NK-92 (cell line): ENCODE measurements around the gene DUSP22.
"Not testable (repeated sequence)": the region's sequence is repeated elsewhere in the genome, so short reads cannot be mapped to it uniquely, and the experiment has no call there.

Experiments
- DNase-seq: peaks from one replicate; lab custom pipeline; 2025; ENCODE audit not compliant: unreplicated experiment; lab: John Stamatoyannopoulos, UW

Gene DUSP22

DNA sequence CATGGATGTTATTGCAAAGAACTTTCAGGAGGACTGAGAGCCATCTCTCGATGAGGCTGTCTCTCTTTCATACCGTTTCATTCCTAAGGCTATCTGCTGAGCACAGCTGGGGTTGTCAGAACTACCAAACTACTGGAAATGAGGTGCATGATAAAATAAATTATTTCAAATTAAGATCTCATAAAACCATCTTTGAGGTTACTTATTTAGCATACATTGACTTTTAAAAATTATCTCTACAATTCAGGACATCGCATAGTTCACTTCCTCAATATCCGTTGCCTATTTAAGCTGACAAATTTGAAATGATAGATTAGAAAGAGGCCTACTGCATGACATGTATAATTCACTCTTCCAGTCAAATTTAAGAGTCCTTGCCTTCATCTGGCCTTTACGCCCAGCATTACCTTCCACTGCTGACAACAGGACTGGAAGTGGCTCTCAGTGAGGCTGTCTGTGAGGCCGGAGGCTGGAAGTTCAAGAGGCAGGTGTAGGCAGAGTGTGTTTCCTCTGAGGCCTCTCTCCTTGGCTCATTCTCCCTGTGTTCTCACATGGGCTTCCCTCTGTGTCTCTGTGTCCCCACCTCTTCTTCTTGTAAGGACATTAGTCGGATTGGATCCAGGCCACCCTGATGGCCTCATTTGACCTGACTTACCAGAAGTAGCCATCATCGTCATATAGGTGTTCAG, 12.8 kb upstream of the DUSP22 start:
- no peak for DNase-seq

DNA sequence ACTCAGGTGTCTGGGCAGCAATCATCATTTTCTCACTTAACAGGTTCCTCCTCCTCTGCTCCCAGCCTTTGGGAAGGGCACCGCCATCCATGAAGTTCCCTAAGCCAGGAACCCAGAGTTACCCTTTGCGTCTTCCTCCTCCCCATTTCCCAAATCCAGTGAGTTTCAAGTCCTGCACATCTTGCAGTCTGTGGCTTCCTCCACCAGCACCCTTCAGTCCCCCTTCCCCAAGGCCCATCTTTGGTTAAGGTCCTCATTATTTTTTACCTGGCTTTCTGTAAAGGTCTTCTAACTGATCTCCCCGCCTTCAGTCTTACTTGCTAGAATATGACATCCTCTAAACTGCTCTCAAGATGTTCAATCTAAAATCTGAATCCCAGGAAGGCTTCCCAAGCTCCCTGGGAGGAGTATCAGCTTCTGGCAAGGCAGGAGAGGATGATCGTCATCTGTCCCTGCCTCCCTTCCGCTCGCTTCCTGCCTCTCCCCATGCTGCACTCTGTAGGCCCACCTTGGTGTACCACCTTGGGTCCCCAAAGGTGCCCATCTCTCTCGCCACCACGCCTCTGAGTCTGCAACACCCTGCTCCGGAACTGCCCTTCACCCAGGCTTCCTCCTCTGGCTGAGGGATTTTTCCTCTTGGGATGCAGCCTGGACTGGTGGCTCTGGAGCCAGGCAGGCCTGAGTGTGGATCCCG, 11.4 kb upstream of the DUSP22 start:
- no peak for DNase-seq

DNA sequence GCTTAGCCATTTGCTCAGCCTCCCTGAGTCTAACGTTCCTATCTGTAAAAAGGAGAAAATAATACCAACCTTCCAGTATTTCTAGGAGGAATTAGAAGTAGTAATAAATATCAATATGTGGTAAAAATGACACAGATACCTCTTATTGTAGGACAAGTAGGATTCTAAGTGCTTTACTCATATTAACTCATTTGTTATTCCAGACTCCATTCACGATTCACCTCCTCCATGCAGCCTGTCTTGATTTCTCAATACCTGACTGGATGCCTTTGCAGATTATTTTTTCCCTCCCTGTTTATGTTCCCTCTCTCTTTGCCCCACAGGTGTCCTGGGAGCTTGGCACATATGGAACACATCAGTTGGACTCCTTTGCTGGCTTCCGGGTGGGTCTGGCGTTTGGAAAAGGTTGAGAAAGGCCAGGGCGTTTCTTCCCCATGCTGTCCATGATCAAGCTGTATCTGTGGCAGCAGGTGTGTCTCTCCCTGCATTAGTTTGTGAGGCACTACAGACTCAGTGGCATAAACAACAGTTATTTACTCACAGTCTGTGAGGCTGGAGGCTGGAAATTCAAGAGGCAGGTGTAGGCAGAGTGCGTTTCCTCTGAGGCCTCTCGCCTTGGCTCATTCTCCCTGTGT, 10.7 kb upstream of the DUSP22 start:
- no peak for DNase-seq

DNA sequence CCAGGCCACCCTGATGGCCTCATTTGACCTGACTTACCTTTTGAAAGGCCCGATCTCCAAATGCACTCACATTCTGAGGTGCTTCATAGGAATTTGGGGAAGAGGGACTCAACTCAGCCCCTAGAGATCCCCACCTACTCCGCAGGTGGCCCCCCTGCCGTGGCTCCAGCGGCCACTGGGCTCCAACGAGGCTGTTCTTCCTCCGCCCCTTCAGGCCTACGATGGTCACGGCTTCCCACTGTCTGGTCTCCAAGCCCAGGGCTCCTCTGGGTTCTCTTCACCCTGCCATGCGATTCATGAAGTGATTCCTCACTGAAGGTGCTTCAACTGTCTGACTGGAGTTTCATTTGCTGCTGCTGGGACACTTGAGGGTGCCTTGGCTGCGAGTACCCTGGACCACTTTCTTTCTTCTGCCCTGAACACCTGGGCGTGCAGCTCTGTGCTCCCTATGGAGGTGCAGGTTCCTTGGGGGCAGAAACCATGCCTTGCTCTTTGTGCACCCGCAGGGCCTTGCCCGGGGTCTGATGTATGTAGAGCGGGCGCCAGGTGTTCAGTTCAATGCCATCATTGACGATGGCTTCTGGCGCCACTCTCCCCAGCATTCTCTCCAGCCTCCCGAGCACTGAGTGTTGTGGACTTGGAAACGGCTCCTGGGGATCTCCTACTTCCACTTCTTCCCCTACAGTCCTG, 10.0 kb upstream of the DUSP22 start:
- DNase-seq: no peak

DNA sequence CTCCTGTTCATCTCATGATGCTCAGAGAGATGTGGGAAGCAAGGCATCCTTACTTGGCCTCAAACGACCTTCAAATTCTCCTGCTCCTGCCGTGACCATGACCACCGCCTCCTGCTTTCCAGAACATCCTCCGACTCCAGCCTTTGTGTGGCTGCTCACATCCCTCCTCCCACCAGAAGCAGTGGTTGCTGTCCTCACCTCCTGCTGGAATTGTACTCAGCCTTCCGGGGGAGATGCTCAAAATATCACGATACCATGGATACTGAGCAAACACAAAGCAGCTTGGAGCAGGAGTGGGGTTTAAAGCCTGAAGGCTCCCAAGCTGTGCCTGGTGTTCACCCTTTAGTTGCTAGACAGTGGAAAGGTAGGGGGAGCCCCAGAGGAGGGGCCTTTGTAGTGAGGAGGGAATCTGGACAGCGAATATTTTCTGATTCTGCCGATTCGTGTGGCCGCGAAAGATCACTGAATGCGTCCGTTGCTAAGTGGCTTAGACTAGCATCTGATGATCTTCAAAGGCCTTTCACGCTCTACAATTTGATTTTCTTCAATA, 9.3 kb upstream of the DUSP22 start:
- no peak for DNase-seq

DNA sequence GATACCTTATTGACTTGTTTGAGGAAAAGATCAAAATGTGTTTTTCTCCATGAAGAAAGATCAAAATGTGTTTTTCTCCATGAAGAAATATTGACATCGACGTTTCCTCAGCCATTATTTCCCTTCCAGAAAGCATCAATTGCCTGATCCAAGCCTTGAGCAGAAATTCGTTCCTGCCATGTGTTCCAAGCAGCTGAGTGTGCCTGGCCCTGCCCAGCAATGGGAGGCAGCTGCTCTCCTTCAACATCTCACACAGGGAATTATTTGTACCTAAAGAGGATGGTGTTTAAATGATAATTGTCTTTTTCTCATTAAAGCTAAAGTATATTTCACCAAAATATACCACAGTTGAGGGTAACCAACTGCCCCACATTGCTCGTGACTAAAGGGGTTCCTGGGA, 7.8 kb upstream of the DUSP22 start:
- no peak for DNase-seq

DNA sequence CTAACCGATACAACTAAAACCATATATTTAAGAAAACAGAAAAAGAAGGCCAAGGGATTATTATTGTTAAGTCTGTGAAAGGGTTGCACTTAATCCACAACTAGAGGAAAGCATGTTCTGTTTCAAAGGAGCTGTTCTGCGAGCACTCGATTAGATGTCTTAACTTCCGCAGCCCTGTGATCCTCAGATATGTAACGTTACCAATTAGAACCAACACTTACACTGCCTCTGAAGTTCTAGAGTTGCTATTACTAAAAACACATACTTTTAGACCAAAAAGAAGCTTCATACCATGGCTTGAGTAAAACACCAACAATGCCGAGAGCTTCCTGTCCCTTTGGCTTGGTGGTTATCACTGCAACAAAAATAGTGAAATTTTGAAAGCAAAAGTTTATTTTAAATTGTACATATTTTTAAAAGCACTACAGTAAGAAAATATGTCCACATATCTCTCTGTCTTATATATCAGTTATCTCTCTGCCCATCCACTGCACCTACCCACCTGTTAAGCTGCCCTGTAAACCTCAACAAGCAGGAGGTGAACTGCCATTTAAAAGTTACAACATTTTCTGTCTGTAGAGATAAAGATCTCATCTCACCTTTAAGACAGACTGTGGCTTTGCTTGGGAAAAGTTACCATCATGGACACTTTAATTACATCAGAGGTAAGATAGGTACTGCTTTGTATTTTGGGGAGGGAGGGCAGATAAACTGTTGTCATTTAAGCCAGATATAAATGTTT, 7.1 kb upstream of the DUSP22 start:
- DNase-seq: no peak

DNA sequence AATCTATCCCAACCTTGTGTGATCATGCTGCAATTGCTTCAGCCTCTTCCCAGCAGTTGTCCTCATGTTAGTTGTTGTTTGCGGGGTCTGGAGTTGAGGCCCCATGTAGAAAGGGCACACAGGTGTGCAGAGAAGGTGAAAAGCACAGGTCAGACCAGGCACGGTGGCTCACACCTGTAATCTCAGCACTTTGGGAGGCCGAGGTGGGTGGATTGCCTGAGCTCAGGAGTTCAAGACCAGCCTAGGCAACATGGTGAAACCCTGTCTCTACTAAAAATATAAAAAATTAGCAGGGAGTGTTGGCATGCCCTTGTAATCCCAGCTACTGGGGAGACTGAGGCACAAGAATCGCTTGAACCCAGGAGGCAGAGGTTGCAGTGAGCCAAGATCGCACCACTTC, 6.4 kb upstream of the DUSP22 start:
- not testable (repeated sequence) for DNase-seq

DNA sequence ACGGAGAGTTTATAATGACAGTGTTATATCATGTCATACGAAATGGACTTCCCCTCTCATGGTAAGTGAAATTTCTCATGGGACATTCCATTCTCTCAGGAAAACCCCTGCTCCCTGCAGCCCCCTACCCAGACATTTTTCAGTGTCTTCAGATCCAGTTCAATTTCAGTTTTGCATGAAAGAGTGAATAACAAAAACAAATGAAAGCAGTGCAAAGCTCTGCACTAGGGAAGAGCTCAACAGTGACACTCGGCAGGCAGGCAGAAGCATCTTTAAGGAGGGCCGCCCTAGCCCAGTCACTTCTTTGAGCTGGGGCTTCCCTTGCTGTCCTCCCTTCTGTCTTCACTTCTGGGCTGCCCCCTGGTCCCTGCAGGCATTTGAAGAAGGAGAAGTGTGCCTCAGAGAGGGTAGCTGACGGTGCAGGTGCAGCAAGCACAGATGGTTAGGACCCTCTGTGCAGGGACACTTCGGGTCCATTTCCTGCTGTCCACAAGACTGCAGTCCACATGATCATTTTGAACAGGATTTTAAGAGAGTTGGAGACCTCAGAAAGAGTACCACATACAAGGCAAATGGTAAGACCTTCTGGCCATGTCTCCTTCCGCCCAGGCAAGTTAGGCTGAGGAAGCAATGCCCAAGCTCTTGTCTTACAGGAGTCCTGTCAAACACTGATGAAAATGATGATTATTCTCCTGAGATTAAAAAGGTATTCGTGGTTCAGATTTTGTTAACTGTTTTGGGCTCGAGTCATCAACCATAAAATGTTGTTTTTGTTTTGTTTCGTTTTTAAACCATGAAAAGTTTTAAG, 5.4 kb upstream of the DUSP22 start:
- no peak for DNase-seq

DNA sequence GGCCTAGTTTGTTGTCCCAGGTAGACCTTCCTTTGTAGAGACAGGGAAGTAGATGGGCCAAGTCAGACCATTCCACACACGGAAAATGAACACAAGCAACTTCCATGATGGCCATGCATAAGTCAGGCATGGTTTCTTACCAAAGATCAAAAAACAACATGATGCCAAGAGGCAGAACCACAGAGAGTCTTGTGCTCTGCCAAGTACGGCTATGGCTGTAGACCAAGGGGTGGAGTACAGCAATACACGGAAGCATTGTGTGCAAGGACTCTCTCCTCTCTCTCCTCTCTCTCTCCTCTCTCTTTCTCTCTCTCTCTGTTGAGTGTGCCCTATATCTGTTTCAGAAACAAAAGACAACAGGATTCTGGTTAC, 4.8 kb upstream of the DUSP22 start:
- DNase-seq: no peak

DNA sequence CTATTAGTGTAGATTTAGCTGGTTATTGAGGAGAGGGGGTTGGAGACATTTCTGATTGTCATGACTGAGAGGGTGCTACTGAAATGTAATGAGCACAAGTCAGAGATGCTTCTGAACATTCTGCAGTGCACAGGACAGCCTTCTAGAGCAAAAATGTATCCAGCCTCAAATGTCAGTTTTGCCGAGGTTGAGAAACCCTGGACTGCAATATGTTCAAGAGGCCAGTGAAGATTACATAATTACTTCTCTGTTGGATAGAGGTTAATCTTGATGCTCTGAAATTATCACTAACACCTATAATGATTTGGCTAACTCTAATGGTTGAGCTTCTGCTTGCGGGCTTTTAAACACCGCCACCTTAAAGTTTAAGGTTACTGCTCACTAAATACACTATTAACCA, 3.4 kb upstream of the DUSP22 start:
- DNase-seq: no peak

DNA sequence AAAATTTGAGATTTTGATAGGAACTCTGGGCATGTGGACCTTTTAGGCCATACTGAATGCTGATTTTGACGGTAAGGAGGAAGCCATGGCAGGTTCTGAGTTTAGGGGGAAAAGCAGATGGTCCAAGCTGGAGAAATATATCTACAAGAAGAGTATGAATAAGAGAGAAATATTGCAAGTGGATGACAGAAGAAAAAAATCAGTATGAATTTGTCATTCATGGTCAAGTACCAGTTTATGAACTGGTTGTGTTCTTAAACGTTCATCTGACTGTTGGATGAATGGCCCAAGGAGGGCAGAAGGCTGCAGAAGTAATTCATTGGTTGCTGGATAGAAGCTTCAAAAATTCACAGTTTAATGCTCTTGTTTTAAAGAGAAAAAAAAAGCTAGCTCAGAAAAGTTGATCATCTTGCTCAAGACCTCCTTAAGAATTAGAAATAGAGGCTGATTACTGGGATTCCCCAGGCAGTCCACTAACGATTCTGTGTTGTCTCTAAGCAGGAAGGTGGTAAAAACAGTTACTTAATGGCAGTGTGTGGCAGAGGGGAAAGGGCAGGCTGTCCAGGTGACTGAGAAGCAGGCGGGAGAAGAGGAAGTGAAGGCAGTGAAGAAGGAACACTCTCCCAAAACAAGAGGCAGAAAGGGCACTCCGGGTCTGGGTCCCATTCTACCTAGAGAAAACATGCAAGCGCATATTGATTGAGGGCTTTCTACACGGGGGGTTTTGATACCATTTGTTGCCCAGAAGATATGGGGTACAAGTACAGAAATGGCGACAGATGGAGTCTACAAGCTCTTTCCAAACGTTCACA, 2.0 kb upstream of the DUSP22 start:
- DNase-seq: no peak

DNA sequence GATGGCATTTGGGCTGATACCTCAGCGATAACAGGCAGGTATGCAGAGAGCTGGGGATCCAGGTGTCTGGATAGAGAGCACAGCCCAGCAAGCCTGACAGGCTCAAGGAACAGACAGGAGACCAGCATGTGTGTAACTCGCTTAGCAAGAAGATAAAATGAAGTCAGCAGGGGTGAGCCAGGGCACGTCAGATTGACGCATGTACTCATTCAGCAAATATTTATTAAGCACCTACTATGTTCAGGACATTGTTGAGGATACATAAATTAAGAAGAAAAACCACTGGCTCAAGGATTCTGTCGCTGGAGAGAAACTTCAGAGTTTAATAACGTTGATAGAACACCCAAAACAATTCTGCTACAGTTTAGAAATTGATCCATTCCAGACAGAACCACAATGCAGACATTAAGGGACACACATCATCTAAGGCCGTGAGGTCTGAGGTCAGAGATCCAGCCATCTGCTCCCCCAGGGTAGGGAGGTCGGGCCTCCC, 1.0 kb upstream of the DUSP22 start:
- no peak for DNase-seq

DNA sequence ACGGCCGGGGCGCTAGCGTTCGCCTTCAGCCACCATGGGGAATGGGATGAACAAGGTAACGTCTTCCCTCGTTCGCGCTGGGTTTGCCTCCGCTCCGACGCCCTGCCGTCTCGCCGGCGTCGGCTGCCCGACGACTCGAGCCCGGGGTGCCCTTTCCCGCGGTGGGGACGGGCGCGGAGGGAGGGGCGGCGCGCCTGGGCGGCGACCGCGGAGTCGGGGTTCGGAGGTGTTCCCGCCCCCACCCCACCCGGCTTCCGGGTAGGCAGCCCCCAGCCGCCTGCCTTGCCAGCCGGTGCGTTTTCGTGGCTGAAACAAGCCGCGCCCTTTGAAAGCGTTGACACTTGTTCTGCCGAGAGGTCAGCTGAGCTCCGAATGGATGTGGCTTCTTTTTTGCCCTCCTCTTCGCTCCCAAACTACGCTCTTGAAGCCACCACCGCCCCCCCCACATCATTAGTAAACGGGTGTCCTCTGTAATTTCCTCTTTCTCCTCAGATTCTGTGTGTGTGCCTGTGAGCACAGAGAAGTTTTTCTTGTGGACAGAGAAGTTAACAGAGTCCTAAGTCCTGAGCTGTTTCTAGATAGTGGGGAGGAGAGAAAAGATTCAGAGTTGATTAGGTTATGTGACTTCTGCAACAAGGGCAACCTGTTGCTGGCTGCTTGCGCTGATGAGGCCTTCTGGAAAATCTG, 362 bp downstream of the DUSP22 start:
- DNase-seq: no peak

DNA sequence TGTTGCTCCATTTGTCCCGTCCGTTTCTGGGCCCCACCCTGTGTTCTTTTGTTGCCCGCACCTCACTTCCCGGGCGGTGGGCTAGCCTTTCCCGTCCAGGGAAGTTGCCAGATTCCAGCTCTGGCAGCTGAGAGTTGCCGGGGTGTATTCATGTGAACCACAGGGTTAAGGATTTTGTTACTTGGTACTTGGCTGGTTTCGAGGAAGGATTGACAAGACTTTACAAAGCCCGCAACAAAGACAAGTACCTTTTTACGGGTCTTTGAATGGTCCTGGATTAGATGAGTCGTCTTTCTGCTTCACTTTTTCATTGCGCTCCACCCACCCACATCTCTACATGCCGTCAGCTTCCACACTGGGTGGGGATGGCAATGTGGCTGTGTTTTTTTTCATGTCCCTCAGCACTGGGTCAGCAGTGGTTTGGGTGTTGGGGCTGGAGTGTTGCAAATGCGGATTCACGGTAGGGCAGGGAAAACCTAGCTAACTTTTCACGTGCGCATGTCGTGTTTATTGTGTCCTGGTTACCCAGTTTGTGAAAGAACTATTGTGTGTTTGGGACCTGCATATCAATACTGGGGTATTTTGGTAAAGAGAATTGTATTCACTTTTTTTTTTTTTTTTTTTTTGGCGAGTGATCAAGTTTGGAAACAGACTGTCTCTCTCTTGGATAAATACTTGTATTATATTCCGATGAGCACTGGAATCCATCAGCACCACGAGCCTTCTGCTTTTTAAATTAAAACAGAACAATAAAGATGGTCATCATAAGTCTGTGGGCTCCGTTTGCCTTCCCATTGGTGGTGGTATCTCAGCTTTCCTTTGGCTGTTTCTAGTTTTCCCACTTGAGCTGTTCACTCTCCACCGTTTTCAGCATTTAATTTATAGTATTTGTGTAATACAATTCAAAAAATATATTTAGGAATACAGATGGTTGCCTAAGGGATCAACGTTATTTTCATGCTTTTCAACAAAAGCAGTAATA, 1.2 kb downstream of the DUSP22 start:
- DNase-seq: no peak

DNA sequence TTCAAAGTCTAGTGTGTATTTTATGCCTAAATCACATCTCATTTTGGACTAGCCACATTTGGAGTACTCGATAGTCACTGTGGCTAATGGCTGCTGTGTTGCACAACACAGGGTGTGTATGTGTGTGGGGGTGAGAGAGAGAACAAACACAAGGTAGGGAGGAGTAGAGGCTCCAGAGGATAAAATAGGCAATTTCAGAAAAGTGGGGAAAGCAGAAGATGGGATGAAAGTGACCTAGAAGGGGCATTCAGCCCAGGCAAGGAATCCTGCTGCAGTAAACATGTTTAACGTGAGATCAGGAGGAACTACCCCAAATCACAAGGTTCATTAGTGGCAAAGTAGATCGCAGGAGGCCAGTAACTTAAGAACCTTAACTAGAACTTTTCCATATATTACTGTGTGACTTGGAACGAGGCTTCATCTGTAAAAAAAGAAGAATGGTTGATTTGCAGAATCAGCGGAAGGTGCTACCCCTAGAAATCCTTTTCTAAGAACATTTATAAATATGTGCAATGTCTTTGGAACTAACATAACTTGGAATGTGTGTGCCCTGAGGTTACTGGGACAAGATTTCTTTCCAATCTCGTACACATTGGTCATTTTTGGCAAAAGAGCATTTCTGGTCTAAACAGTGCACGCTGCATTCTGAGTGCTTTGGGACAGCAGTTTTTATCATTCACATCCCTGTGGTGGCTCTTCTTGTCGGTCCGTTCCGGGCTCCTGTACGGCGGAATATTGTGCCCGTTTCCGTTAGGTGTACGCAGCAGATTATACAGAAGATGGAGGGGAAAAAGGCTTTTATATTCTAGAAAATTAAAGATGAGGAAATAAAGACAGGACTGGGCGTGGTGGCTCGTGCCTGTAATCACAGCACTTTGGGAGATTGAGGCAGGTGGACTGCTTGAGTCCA, 2.6 kb downstream of the DUSP22 start:
- DNase-seq: no peak
